Neural cell (in vitro differentiated cells): ENCODE results near the gene KIFC1. TPM values are rescaled to one million over a fixed set of nuclear protein-coding genes. Genes with fewer than 3 reads are reported as not detected.

Experiments
- H2AFZ ChIP-seq: fragments of 200-600, 300-800 bp; sonication (generic), shearing (Covaris generic); 2 replicates; pipeline ENCODE4 v1.6.0; 2014; ENCODE audit warnings: low read depth, mild to moderate bottlenecking, antibody characterized with exemption, low read length, moderate library complexity
- H3F3A ChIP-seq: fragments of 200-600 bp; shearing (Covaris generic); 2 replicates; pipeline ENCODE4 v1.6.1; 2016; ENCODE audit warnings: mild to moderate bottlenecking, moderate library complexity, mixed read lengths, antibody characterized with exemption, low read length; ENCODE audit not compliant: insufficient read depth, poor library complexity, severe bottlenecking
- H3K27ac ChIP-seq: fragments of 200-600, 300-800 bp; sonication (generic), shearing (Covaris generic); 2 replicates; pipeline ENCODE4 v1.5.1; 2014; ENCODE audit warnings: mild to moderate bottlenecking, low read length, moderate library complexity
- H3K27me3 ChIP-seq: fragments of 300-800, 200-600 bp; sonication (generic), shearing (Covaris generic); 2 replicates; pipeline ENCODE4 v1.6.0; 2014; ENCODE audit warnings: mild to moderate bottlenecking, low read depth, low read length, moderate library complexity; ENCODE audit not compliant: insufficient read depth
- H3K36me3 ChIP-seq: fragments of 300-800, 200-600 bp; sonication (generic), shearing (Covaris generic); 2 replicates; pipeline ENCODE4 v1.5.1; 2014; ENCODE audit warnings: mild to moderate bottlenecking, antibody characterized with exemption, low read length, moderate library complexity; ENCODE audit not compliant: insufficient read depth
- H3K4me2 ChIP-seq: fragments of 300-800, 200-600 bp; sonication (generic), shearing (Covaris generic); 2 replicates; pipeline ENCODE4 v1.6.0; 2014; ENCODE audit warnings: mild to moderate bottlenecking, low read length
- H3K4me3 ChIP-seq: fragments of 300-800, 200-600 bp; sonication (generic), shearing (Covaris generic); 2 replicates; pipeline ENCODE4 v1.5.1; 2014; ENCODE audit warnings: mild to moderate bottlenecking, low read length, moderate library complexity
- H3K79me2 ChIP-seq: fragments of 200-600 bp; shearing (Covaris generic); replicated peaks from 2 replicates; pipeline ENCODE4 v1.6.0; 2014; ENCODE audit warnings: mild to moderate bottlenecking, low read length, moderate library complexity; ENCODE audit not compliant: insufficient read depth
- H3K9ac ChIP-seq: fragments of 300-800, 200-600 bp; sonication (generic), shearing (Covaris generic); 2 replicates; pipeline ENCODE4 v1.6.1; 2016; ENCODE audit warnings: mild to moderate bottlenecking, low read length, mixed read lengths
- H3K9me2 ChIP-seq: fragments of 200-600 bp; shearing (Covaris generic); 2 replicates; pipeline ENCODE4 v1.6.1; 2016; ENCODE audit warnings: mild to moderate bottlenecking, low read length, mixed read lengths; ENCODE audit not compliant: insufficient read depth
- H3K9me3 ChIP-seq: fragments of 200-600, 300-800 bp; sonication (generic), shearing (Covaris generic); 2 replicates; pipeline ENCODE4 v1.6.1; 2016; ENCODE audit warnings: mild to moderate bottlenecking, mixed run types, low read length, moderate library complexity, mixed read lengths
- H4K20me1 ChIP-seq: fragments of 200-600 bp; shearing (Covaris generic); 2 replicates; pipeline ENCODE4 v1.6.1; 2016; ENCODE audit warnings: mild to moderate bottlenecking, mixed run types; ENCODE audit not compliant: insufficient read depth
- EP300 ChIP-seq: fragments of 450-650 bp; conservative IDR thresholded peaks from 2 replicates; pipeline ENCODE4 v1.6.1; 2014; ENCODE audit warnings: antibody characterized with exemption, mild to moderate bottlenecking, moderate library complexity; ENCODE audit not compliant: poor library complexity, severe bottlenecking
- EZH2 ChIP-seq: fragments of 200-600, 300-800 bp; shearing (Covaris generic), sonication (generic); IDR thresholded peaks from 2 replicates; pipeline ENCODE4 v1.6.1; 2014; ENCODE audit warnings: antibody characterized with exemption, low read length, borderline replicate concordance, mild to moderate bottlenecking; ENCODE audit not compliant: insufficient read depth, poor library complexity, severe bottlenecking
- MXI1 ChIP-seq: fragments of 450-650 bp; conservative IDR thresholded peaks from 2 replicates; pipeline ENCODE4 v1.6.1; 2014; ENCODE audit warnings: antibody characterized with exemption, mild to moderate bottlenecking; ENCODE audit not compliant: poor library complexity, severe bottlenecking
- POLR2AphosphoS5 ChIP-seq: IDR thresholded peaks from 2 replicates; pipeline ENCODE4 v1.6.1; 2012
- RAD21 ChIP-seq: fragments of 450-650 bp; conservative IDR thresholded peaks from 2 replicates; pipeline ENCODE4 v1.6.1; 2014; ENCODE audit warnings: antibody characterized with exemption, mild to moderate bottlenecking, moderate library complexity
- SMC3 ChIP-seq: fragments of 450-650 bp; conservative IDR thresholded peaks from 2 replicates; pipeline ENCODE4 v1.6.1; 2014; ENCODE audit warnings: antibody characterized with exemption, mild to moderate bottlenecking, moderate library complexity; ENCODE audit not compliant: poor library complexity
- TAF1 ChIP-seq: IDR thresholded peaks from 2 replicates; pipeline ENCODE4 v1.6.1; 2012; ENCODE audit warnings: low read depth
- polyA plus RNA-seq: library from polyadenylated mRNA; depleted of rRNA; stranded (reverse); fragments of >200 nt; gene quantifications from 2 replicates; pipeline ENCODE4 v1.2.3, GENCODE V29; 2014
- TF ChIP-seq, protein P1 (sequence below): IDR thresholded peaks from 2 replicates; pipeline ENCODE4 v1.6.1; 2012; ENCODE audit warnings: borderline replicate concordance
- TF ChIP-seq, protein P2 (sequence below): fragments of 450-650 bp; IDR thresholded peaks from 2 replicates; pipeline ENCODE4 v1.5.1; 2014; ENCODE audit warnings: antibody characterized with exemption, mild to moderate bottlenecking, moderate library complexity; ENCODE audit not compliant: poor library complexity, severe bottlenecking

The KIFC1 gene
- polyA plus RNA-seq, 1 donor from 2014 or later: 0.52 TPM

DNA sequence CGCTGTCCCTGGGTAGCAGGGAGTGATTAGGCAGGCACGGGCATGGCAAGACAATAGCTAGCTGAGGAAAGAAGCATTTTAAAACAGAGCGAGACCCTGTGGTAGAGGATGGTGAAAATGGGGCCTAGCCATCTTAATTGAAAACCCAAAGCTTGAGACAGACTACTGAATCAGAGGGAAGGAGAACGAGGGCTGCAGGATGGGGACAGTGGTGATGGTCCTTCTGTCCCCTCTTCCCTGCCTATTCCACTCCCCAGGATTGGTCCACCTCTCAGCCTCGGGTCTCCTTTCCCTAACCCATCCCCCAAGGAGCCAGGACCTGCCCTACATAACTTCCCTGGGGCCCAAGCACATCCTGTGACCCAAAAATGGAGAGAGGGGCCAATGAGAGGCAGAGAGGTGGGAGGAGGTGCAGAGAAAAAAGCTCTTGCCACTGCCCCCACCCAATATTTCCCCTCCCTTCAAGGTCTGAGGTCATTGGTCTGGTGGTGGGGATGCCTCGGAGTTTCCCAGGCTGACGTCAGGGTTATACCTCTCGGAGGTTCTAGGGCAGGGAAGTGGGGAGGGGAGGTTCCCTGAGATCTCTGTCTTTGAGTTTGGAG, 27.2 kb downstream of the KIFC1 start:
- peak overlapping the region; percentile 99 for H3K27ac ChIP-seq
- H3K9me3 ChIP-seq: no peaks in the 10 kb centered on the region
- peaks cover 59% of the 10 kb centered on the region for H3K79me2 ChIP-seq
- no peaks in the 10 kb centered on the region for H3K9me2 ChIP-seq
- peak overlapping the region; percentile 99 for H3K4me2 ChIP-seq
- H3K4me3 ChIP-seq: peak overlapping the region; percentile 87
- H4K20me1 ChIP-seq: no peaks in the 10 kb centered on the region
- peaks cover 10% of the 10 kb centered on the region for H3F3A ChIP-seq
- TF ChIP-seq SMC3 (no peak), EZH2 (no peak), POLR2AphosphoS5 (no peak), RAD21 (no peak), EP300 (no peak), MXI1 (no peak), TAF1 (no peak)
- TF ChIP-seq, protein P1, sequence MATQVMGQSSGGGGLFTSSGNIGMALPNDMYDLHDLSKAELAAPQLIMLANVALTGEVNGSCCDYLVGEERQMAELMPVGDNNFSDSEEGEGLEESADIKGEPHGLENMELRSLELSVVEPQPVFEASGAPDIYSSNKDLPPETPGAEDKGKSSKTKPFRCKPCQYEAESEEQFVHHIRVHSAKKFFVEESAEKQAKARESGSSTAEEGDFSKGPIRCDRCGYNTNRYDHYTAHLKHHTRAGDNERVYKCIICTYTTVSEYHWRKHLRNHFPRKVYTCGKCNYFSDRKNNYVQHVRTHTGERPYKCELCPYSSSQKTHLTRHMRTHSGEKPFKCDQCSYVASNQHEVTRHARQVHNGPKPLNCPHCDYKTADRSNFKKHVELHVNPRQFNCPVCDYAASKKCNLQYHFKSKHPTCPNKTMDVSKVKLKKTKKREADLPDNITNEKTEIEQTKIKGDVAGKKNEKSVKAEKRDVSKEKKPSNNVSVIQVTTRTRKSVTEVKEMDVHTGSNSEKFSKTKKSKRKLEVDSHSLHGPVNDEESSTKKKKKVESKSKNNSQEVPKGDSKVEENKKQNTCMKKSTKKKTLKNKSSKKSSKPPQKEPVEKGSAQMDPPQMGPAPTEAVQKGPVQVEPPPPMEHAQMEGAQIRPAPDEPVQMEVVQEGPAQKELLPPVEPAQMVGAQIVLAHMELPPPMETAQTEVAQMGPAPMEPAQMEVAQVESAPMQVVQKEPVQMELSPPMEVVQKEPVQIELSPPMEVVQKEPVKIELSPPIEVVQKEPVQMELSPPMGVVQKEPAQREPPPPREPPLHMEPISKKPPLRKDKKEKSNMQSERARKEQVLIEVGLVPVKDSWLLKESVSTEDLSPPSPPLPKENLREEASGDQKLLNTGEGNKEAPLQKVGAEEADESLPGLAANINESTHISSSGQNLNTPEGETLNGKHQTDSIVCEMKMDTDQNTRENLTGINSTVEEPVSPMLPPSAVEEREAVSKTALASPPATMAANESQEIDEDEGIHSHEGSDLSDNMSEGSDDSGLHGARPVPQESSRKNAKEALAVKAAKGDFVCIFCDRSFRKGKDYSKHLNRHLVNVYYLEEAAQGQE: no peak
- TF ChIP-seq, protein P2, sequence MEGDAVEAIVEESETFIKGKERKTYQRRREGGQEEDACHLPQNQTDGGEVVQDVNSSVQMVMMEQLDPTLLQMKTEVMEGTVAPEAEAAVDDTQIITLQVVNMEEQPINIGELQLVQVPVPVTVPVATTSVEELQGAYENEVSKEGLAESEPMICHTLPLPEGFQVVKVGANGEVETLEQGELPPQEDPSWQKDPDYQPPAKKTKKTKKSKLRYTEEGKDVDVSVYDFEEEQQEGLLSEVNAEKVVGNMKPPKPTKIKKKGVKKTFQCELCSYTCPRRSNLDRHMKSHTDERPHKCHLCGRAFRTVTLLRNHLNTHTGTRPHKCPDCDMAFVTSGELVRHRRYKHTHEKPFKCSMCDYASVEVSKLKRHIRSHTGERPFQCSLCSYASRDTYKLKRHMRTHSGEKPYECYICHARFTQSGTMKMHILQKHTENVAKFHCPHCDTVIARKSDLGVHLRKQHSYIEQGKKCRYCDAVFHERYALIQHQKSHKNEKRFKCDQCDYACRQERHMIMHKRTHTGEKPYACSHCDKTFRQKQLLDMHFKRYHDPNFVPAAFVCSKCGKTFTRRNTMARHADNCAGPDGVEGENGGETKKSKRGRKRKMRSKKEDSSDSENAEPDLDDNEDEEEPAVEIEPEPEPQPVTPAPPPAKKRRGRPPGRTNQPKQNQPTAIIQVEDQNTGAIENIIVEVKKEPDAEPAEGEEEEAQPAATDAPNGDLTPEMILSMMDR: no peak
- H3K9ac ChIP-seq: peak overlapping the region; percentile 93
- H3K27me3 ChIP-seq: no peaks in the 10 kb centered on the region
- peaks cover 4% of the 10 kb centered on the region for H3K36me3 ChIP-seq
- H2AFZ ChIP-seq: peak overlapping the region; percentile 72

DNA sequence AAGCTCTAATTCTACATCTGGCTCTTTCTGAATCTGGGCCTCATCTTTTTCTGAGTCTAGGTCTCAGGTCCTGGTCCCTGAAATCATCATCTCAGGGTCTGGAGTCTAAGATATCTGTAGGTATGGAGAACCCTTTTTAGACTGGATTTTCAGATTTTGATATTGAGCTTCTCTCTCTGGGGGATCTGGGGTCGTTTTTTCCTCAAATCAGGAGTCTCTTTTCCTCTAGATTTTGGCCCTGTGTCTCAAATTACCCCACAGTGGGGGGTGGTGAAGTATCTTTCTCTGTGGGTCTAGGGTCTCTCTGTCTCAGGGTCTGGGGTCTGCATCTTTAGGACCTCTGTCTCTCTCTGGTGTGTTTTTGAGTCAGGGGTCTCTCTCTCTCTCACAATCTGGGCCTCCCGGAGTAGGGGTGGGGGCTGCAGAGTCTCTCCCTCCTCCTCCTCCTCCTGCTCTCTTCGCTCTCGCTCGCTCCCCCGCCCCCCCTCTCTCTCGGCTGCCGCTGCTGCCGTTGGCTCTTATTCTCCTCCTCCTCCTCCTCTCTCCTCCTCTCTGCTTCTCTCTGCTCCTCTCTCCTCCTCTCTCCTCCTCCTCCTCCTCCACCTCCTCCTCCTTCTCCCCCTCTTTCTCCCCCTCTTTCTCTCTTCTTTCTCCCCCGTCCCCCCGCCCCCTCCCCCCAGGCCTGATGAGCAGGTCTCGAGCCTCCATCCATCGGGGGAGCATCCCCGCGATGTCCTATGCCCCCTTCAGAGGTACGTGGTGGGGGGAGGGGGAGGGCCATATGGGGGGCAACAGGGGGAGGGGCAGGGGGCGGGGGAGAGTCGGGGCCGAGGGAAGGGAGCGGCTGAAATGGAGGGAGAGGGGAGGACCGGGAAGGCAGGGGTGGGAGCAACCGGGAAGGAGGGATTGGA, 28.2 kb downstream of the KIFC1 start, which contains the start of gene SYNGAP1:
Gene SYNGAP1, plus strand, starts transcription at position 486 of the 911 bp plus-strand sequence. Its CDS starts 200 bp downstream, at position 686.
- Histone ChIP-seq H4K20me1 (no peaks in the 10 kb centered on the region), H3K36me3 (peaks cover 4% of the 10 kb centered on the region), H3K79me2 (peaks cover 59% of the 10 kb centered on the region), H3K9me2 (no peaks in the 10 kb centered on the region), H3K4me2 (peak within 1 kb of the TSS; percentile 99), H3K4me3 (peak within 1 kb of the TSS; percentile 87), H3F3A (peaks cover 14% of the 10 kb centered on the region), H3K9me3 (no peaks in the 10 kb centered on the region), H3K27ac (peak within 1 kb of the TSS; percentile 99), H3K9ac (peak within 1 kb of the TSS; percentile 93), H3K27me3 (no peaks in the 10 kb centered on the region), H2AFZ (peak within 1 kb of the TSS; percentile 29)
- TF ChIP-seq RAD21: no peak
- TF ChIP-seq, protein P1: no peak
- TF ChIP-seq EP300: peak; percentile 39
- TF ChIP-seq POLR2AphosphoS5: peak; percentile 65
- TF ChIP-seq, protein P2: no peak
- no peak for TF ChIP-seq TAF1
- no peak for TF ChIP-seq EZH2
- TF ChIP-seq MXI1: peak; percentile 14
